HG02938 (cell line): ENCODE results near the gene SRGAP3.
A peak's percentile ranks its signal among the peaks of the same experiment; 100 is the strongest.

Source experiments
- ATAC-seq: cut with Tn5 transposase; IDR thresholded peaks from one replicate; pipeline ENCODE4 v1.9.1; 2021; ENCODE audit warnings: mild to moderate bottlenecking, moderate library complexity; ENCODE audit not compliant: unreplicated experiment

Gene SRGAP3

GRCh38 chr3:9180764-9181117 lies 68.7 kb downstream of the SRGAP3 start:
- ATAC-seq = no peak

- no peak for ATAC-seq
Measured at GRCh38 chr3:9179826-9180763, 69.4 kb downstream of the SRGAP3 start.

GRCh38 chr3:9178697-9179096 lies 70.7 kb downstream of the SRGAP3 start:
- no peak for ATAC-seq

- ATAC-seq = no peak
Measured at GRCh38 chr3:9175421-9175820, 74.0 kb downstream of the SRGAP3 start.

GRCh38 chr3:9173445-9173844 lies 76.0 kb downstream of the SRGAP3 start:
- no peak for ATAC-seq

GRCh38 chr3:9172851-9173321 lies 76.6 kb downstream of the SRGAP3 start:
- ATAC-seq = no peak

GRCh38 chr3:9170851-9171160 lies 78.6 kb downstream of the SRGAP3 start:
- ATAC-seq = no peak

GRCh38 chr3:9169956-9170850 lies 79.2 kb downstream of the SRGAP3 start:
- no peak for ATAC-seq

GRCh38 chr3:9169326-9169725 lies 80.1 kb downstream of the SRGAP3 start:
- no peak for ATAC-seq

GRCh38 chr3:9168241-9168741 lies 81.2 kb downstream of the SRGAP3 start:
- peak; percentile 97 for ATAC-seq

- no peak for ATAC-seq
Measured at GRCh38 chr3:9167222-9167621, 82.2 kb downstream of the SRGAP3 start.

- ATAC-seq = no peak
Measured at GRCh38 chr3:9165421-9165820, 84.0 kb downstream of the SRGAP3 start.

GRCh38 chr3:9163289-9163688 lies 86.2 kb downstream of the SRGAP3 start:
- ATAC-seq = no peak

- no peak for ATAC-seq
Measured at GRCh38 chr3:9161811-9162210, 87.6 kb downstream of the SRGAP3 start.

GRCh38 chr3:9161298-9161697 lies 88.1 kb downstream of the SRGAP3 start:
- ATAC-seq = no peak

GRCh38 chr3:9158865-9159630 lies 90.4 kb downstream of the SRGAP3 start:
- ATAC-seq = no peak

- ATAC-seq = no peak
Measured at GRCh38 chr3:9157651-9158362, 91.6 kb downstream of the SRGAP3 start.

GRCh38 chr3:9156604-9157003 lies 92.8 kb downstream of the SRGAP3 start:
- no peak for ATAC-seq

GRCh38 chr3:9155028-9155427 lies 94.4 kb downstream of the SRGAP3 start:
- ATAC-seq = no peak

GRCh38 chr3:9153904-9154619 lies 95.4 kb downstream of the SRGAP3 start:
- no peak for ATAC-seq
